SKM-1 treated with dmso at 0.1 percent for 144 hours (cell line): ENCODE measurements around the gene RAB27B.
A peak's percentile ranks its signal among the peaks of the same experiment; 100 is the strongest.
"Not testable (repeated sequence)": the region's sequence is repeated elsewhere in the genome, so short reads cannot be mapped to it uniquely, and the experiment has no call there.

ENCODE experiments used
- DNase-seq: peaks from one replicate; lab custom pipeline; 2025; ENCODE audit not compliant: unreplicated experiment; lab: John Stamatoyannopoulos, UW

RAB27B gene

GRCh38 chr18:54813977-54814565, 14.2 kb upstream of the RAB27B start:
- DNase-seq, result no peak

- DNase-seq, result no peak
Measured at GRCh38 chr18:54815086-54815485, 13.2 kb upstream of the RAB27B start.

- not testable (repeated sequence) for DNase-seq
Measured at GRCh38 chr18:54820785-54821275, 7.4 kb upstream of the RAB27B start.

GRCh38 chr18:54822872-54823845, 5.1 kb upstream of the RAB27B start:
- DNase-seq, result no peak

GRCh38 chr18:54824761-54825160, 3.5 kb upstream of the RAB27B start:
- DNase-seq, result no peak

- DNase-seq, result no peak
Measured at GRCh38 chr18:54825601-54826344, 2.5 kb upstream of the RAB27B start.

GRCh38 chr18:54828986-54829385, 709 bp downstream of the RAB27B start:
- no peak for DNase-seq

- no peak for DNase-seq
Measured at GRCh38 chr18:54829856-54830255, 1.6 kb downstream of the RAB27B start.

- no peak for DNase-seq
Measured at GRCh38 chr18:54830260-54830659, 2.0 kb downstream of the RAB27B start.

- no peak for DNase-seq
Measured at GRCh38 chr18:54830866-54831265, 2.6 kb downstream of the RAB27B start.

GRCh38 chr18:54835944-54836343, 7.7 kb downstream of the RAB27B start:
- DNase-seq, result no peak

GRCh38 chr18:54843314-54843713, 15.0 kb downstream of the RAB27B start:
- DNase-seq, result no peak

GRCh38 chr18:54845787-54846186, 17.5 kb downstream of the RAB27B start:
- DNase-seq, result no peak

- no peak for DNase-seq
Measured at GRCh38 chr18:54848121-54848520, 19.8 kb downstream of the RAB27B start.

- no peak for DNase-seq
Measured at GRCh38 chr18:54849683-54850082, 21.4 kb downstream of the RAB27B start.

GRCh38 chr18:54850598-54850997, 22.3 kb downstream of the RAB27B start:
- no peak for DNase-seq

GRCh38 chr18:54852780-54853675, 24.8 kb downstream of the RAB27B start:
- DNase-seq, result peak; percentile 17

GRCh38 chr18:54855050-54855449, 26.8 kb downstream of the RAB27B start:
- DNase-seq, result not testable (repeated sequence)

- no peak for DNase-seq
Measured at GRCh38 chr18:54856105-54856646, 27.9 kb downstream of the RAB27B start.

GRCh38 chr18:54857499-54857898, 29.2 kb downstream of the RAB27B start:
- no peak for DNase-seq
